ENCODE measurements around the gene DAPK1.
"Not testable (repeated sequence)": the region's sequence is repeated elsewhere in the genome, so short reads cannot be mapped to it uniquely, and the experiment has no call there.

Gene DAPK1

DNA sequence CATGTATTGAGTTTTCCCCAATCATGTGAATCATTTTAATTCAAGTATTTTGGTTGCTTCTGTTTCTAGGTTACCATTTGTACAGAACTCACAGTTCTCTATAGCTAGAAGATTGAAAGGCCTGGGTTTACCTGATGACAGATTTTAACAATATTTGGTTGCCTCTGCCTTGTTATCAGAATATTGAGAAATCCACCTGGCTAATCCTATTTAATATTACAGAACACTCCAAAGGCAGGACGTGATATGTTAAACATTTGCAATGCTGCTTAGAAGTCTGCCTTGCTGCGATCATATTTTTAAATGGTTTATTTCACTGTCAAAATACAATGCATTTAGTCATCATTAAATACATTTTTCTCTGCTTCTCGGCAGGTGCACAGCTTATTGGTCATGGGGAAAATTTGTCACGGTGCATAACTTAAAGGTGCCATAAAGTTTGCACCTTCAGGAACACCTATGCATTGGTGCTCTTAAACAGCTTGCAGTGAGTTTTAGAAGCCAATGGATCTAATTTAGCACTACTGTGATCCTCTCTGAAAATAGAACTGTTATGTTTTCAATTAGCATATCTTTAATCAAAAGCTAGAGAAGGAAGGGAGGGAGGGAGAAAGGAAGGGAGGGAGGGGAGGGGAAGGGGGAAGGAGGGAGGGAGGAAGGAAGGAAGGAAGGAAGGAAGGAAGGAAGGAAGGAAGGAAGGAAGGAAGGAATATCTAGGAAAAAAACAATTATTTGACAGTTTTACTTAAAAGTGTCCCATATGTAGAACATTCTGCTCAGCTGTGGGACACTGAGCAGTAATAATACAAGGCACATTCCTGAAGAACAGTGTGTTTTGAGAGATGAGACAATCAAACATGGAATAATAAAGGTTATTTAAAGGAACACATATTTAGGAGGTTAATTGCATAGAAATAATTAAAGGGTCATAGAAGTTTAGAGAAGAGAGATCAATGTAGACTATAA lies 15.5 kb upstream of the DAPK1 start:
- Mint-ChIP-seq H3K27ac (no peak overlapping the region), H3K4me3 (no peak overlapping the region), H3K36me3 (ENCODE audit: low read depth) (no peaks in the 10 kb centered on the region), H3K9me3 (no peaks in the 10 kb centered on the region), H3K4me1 (ENCODE audit: low read depth) (no peaks in the 10 kb centered on the region), H3K27me3 (ENCODE audit: low read depth) (no peaks in the 10 kb centered on the region)

DNA sequence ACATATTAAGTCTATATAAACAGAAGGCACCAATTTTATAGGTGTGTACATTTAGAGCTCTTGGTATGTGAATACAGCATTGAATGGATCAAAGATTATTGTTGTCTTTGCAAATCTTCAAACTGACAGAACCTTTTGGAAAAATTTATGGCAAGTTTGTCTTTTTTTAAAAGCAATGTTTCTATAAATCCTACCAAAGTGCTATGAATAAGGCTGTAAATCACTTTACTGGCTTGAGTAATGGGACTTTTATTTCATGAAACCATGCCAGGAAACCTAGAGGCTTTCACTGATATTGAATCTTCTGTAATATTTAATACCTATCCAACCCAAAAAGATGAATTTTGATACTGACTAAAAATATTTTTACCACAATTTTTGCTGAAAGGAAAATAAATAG lies 7.4 kb upstream of the DAPK1 start:
- H3K4me3 Mint-ChIP-seq, result no peak overlapping the region

DNA sequence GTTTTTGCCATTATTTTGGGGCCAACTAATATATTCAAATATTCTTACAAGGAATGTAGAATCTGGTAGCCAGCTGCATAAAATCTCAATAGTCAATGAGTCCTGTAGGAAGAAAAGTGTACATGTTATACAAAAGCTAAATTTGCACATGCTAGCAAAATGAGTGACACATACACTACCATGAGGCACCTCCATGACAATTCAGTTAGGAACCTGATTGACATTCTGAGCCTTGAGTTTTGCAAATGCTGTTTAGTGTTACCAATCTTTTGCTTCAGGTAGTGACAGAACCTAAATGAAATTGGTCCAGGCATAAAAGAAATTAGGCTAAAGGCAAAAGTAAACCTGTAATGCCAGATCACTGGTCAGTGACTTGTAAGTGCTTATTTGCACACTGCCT lies 6.8 kb upstream of the DAPK1 start:
- no peaks in the 10 kb centered on the region for H3K36me3 Mint-ChIP-seq (ENCODE audit: low read depth)
- H3K27ac Mint-ChIP-seq, result no peak overlapping the region
- no peaks in the 10 kb centered on the region for H3K4me1 Mint-ChIP-seq (ENCODE audit: low read depth)
- H3K27me3 Mint-ChIP-seq (ENCODE audit: low read depth), result peaks cover 31% of the 10 kb centered on the region
- no peaks in the 10 kb centered on the region for H3K9me3 Mint-ChIP-seq
- no peak overlapping the region for H3K4me3 Mint-ChIP-seq

More for the DNA sequence above, 7.4 kb upstream of the DAPK1 start:
- H3K36me3 Mint-ChIP-seq (ENCODE audit: low read depth), result no peaks in the 10 kb centered on the region
- no peaks in the 10 kb centered on the region for H3K4me1 Mint-ChIP-seq (ENCODE audit: low read depth)
- H3K9me3 Mint-ChIP-seq, result no peaks in the 10 kb centered on the region
- H3K27me3 Mint-ChIP-seq (ENCODE audit: low read depth), result peaks cover 25% of the 10 kb centered on the region
- no peak overlapping the region for H3K27ac Mint-ChIP-seq

GRCh38 chr9:87491523-87491922 lies 6.1 kb upstream of the DAPK1 start:
- Mint-ChIP-seq H3K9me3 (no peaks in the 10 kb centered on the region), H3K36me3 (ENCODE audit: low read depth) (no peaks in the 10 kb centered on the region), H3K27me3 (ENCODE audit: low read depth) (peaks cover 37% of the 10 kb centered on the region), H3K27ac (no peak overlapping the region), H3K4me3 (no peak overlapping the region), H3K4me1 (ENCODE audit: low read depth) (no peaks in the 10 kb centered on the region)

DNA sequence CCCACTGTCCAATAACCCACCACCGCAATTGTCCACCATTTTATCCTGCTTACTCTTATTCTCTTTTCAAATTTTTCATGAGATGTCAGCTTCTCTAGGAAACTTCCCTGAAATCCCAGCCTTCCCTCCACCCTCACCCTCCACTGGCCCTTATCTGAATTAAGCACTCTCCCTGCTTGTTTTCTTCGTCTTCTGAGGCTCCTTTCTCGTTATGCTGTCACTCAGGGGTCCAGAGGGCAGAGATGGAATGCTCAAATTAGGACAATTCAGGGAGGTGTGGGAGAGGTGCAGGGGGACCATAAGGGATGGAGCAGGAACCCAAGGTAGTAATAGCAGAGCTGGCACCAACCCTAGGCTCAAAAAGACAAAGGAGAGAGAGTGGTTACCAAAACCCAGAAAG lies 5.0 kb upstream of the DAPK1 start:
- no peak overlapping the region for H3K27ac Mint-ChIP-seq

DNA sequence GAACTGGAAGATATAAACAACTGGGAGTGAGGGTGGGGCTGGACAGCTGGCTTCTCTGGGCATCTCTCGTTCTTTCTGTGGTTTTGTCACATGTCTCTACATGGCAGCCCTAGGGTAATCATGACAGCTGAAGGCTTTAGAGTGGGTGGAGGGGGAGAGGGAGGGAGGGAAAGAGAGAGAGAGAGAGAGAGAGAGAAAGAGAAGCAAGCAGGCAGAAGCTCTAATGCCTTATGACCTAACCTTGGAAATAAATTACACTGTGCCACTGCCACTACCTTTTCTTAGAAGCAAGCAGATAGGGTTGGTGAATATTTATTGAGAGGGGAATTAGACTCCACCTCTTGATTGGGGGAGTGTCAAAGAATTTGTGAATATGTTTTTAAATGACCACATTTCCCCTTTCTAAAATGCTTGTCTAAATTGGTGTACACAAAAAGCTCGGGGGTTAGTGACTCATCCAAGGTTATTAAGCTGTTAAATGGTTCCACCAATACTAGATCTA lies 2.6 kb upstream of the DAPK1 start:
- Mint-ChIP-seq H3K4me3 (no peak overlapping the region), H3K36me3 (ENCODE audit: low read depth) (no peaks in the 10 kb centered on the region), H3K9me3 (no peaks in the 10 kb centered on the region), H3K27ac (no peak overlapping the region), H3K4me1 (ENCODE audit: low read depth) (peaks cover 3% of the 10 kb centered on the region), H3K27me3 (ENCODE audit: low read depth) (peaks cover 65% of the 10 kb centered on the region)

More for the DNA sequence above, 5.0 kb upstream of the DAPK1 start:
- Mint-ChIP-seq H3K27me3 (ENCODE audit: low read depth) (peaks cover 47% of the 10 kb centered on the region), H3K36me3 (ENCODE audit: low read depth) (no peaks in the 10 kb centered on the region), H3K9me3 (no peaks in the 10 kb centered on the region), H3K4me1 (ENCODE audit: low read depth) (no peaks in the 10 kb centered on the region), H3K4me3 (no peak overlapping the region)

DNA sequence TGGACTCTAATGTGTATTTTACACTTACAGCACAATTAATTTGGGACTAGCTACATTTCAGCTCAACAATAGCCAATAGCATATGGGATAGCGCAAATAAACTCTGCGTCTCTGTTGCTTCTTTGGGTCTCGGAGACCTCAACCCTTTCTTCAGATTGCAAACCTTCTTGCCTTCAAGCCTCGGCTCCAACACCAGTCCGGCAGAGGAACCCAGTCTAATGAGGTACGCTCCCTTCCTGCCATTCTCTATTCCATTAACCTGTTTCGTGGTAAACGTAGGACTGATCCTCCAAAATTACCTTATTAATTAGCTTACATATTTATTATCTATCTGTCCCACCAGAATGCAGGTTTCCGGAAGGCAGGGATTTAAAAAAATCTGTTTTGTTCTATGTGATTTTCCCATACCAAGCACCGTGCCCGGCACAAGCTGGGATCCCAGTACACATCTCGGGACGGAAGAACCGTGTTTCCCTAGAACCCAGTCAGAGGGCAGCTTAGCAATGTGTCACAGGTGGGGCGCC lies 525 bp upstream of the DAPK1 start:
- H3K4me3 Mint-ChIP-seq, result peak overlapping the region; percentile 28
- no peaks in the 10 kb centered on the region for H3K9me3 Mint-ChIP-seq
- H3K36me3 Mint-ChIP-seq (ENCODE audit: low read depth), result no peaks in the 10 kb centered on the region
- H3K27ac Mint-ChIP-seq, result no peak overlapping the region
- peaks cover 3% of the 10 kb centered on the region for H3K4me1 Mint-ChIP-seq (ENCODE audit: low read depth)
- H3K27me3 Mint-ChIP-seq (ENCODE audit: low read depth), result peaks cover 67% of the 10 kb centered on the region

DNA sequence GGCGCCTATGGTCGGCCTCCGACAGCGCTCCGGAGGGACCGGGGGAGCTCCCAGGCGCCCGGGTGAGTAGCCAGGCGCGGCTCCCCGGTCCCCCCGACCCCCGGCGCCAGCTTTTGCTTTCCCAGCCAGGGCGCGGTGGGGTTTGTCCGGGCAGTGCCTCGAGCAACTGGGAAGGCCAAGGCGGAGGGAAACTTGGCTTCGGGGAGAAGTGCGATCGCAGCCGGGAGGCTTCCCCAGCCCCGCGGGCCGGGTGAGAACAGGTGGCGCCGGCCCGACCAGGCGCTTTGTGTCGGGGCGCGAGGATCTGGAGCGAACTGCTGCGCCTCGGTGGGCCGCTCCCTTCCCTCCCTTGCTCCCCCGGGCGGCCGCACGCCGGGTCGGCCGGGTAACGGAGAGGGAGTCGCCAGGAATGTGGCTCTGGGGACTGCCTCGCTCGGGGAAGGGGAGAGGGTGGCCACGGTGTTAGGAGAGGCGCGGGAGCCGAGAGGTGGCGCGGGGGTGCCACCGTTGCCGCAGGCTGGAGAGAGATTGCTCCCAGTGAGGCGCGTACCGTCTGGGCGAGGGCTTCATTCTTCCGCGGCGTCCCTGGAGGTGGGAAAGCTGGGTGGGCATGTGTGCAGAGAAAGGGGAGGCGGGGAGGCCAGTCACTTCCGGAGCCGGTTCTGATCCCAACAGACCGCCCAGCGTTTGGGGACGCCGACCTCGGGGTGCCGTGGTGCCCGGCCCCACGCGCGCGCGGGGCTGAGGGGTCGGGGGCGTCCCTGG lies 561 bp downstream of the DAPK1 start:
- no peaks in the 10 kb centered on the region for H3K36me3 Mint-ChIP-seq (ENCODE audit: low read depth)
- H3K27me3 Mint-ChIP-seq (ENCODE audit: low read depth), result peaks cover 62% of the 10 kb centered on the region
- no peaks in the 10 kb centered on the region for H3K9me3 Mint-ChIP-seq
- peaks cover 3% of the 10 kb centered on the region for H3K4me1 Mint-ChIP-seq (ENCODE audit: low read depth)
- no peak overlapping the region for H3K27ac Mint-ChIP-seq
- no peak overlapping the region for H3K4me3 Mint-ChIP-seq

- Mint-ChIP-seq H3K36me3 (ENCODE audit: low read depth) (no peaks in the 10 kb centered on the region), H3K27ac (no peak overlapping the region), H3K4me3 (no peak overlapping the region), H3K27me3 (ENCODE audit: low read depth) (peaks cover 60% of the 10 kb centered on the region), H3K9me3 (no peaks in the 10 kb centered on the region), H3K4me1 (ENCODE audit: low read depth) (peaks cover 3% of the 10 kb centered on the region)
Measured at GRCh38 chr9:87498811-87499360, 1.2 kb downstream of the DAPK1 start.

GRCh38 chr9:87499424-87500017 lies 1.9 kb downstream of the DAPK1 start:
- Mint-ChIP-seq H3K4me3 (no peak overlapping the region), H3K27me3 (ENCODE audit: low read depth) (peaks cover 65% of the 10 kb centered on the region), H3K27ac (no peak overlapping the region), H3K36me3 (ENCODE audit: low read depth) (no peaks in the 10 kb centered on the region), H3K4me1 (ENCODE audit: low read depth) (peaks cover 3% of the 10 kb centered on the region), H3K9me3 (no peaks in the 10 kb centered on the region)

GRCh38 chr9:87500491-87501270 lies 3.0 kb downstream of the DAPK1 start:
- no peak overlapping the region for H3K4me3 Mint-ChIP-seq
- peaks cover 3% of the 10 kb centered on the region for H3K4me1 Mint-ChIP-seq (ENCODE audit: low read depth)
- no peaks in the 10 kb centered on the region for H3K36me3 Mint-ChIP-seq (ENCODE audit: low read depth)
- peaks cover 57% of the 10 kb centered on the region for H3K27me3 Mint-ChIP-seq (ENCODE audit: low read depth)
- H3K9me3 Mint-ChIP-seq, result no peaks in the 10 kb centered on the region
- no peak overlapping the region for H3K27ac Mint-ChIP-seq

- H3K27ac Mint-ChIP-seq; H3K9me3 Mint-ChIP-seq; H3K4me3 Mint-ChIP-seq; H3K36me3 Mint-ChIP-seq (ENCODE audit: low read depth); H3K4me1 Mint-ChIP-seq (ENCODE audit: low read depth): not testable (repeated sequence)
- peaks cover 51% of the 10 kb centered on the region for H3K27me3 Mint-ChIP-seq (ENCODE audit: low read depth)
Measured at GRCh38 chr9:87501271-87501656, 3.6 kb downstream of the DAPK1 start.

GRCh38 chr9:87501806-87502205 lies 4.1 kb downstream of the DAPK1 start:
- peaks cover 45% of the 10 kb centered on the region for H3K27me3 Mint-ChIP-seq (ENCODE audit: low read depth)
- peaks cover 3% of the 10 kb centered on the region for H3K4me1 Mint-ChIP-seq (ENCODE audit: low read depth)
- H3K9me3 Mint-ChIP-seq, result no peaks in the 10 kb centered on the region
- H3K36me3 Mint-ChIP-seq (ENCODE audit: low read depth), result no peaks in the 10 kb centered on the region
- no peak overlapping the region for H3K4me3 Mint-ChIP-seq
- H3K27ac Mint-ChIP-seq, result no peak overlapping the region
